ENCODE measurements around the gene MRPS27.
"Not testable (repeated sequence)": the region's sequence is repeated elsewhere in the genome, so short reads cannot be mapped to it uniquely, and the experiment has no call there.

GRCh38 chr5:72298136-72298535 lies 21.9 kb downstream of the MRPS27 start:
- not testable (repeated sequence) for TF ChIP-seq CTCF, POLR2A (IDR thresholded peaks at IDR 0.05)
